ENCODE data around the gene POLR2I. TPM values are rescaled to one million over a fixed set of nuclear protein-coding genes. Genes with fewer than 3 reads are reported as not detected.

POLR2I gene
- total RNA-seq, 1 donor from 2014 or later, result 62.2 TPM

GRCh38 chr19:36099166-36099785, 15.4 kb downstream of the POLR2I start:
- DNase-seq (ENCODE audit: extremely low spot score, unreplicated experiment), result no peak
- Mint-ChIP-seq H3K9me3 (ENCODE audit: unreplicated experiment) (no peaks in the 10 kb centered on the region), H3K27ac (ENCODE audit: unreplicated experiment) (no peak overlapping the region), H3K27me3 (ENCODE audit: unreplicated experiment) (no peaks in the 10 kb centered on the region), H3K4me1 (ENCODE audit: unreplicated experiment) (no peaks in the 10 kb centered on the region), H3K36me3 (ENCODE audit: unreplicated experiment) (no peaks in the 10 kb centered on the region), H3K4me3 (ENCODE audit: unreplicated experiment) (no peak overlapping the region)
- TF ChIP-seq CTCF (IDR thresholded peaks at IDR 0.05), result no peak

- H3K9me3 Mint-ChIP-seq (ENCODE audit: unreplicated experiment), result no peaks in the 10 kb centered on the region
- DNase-seq (ENCODE audit: extremely low spot score, unreplicated experiment), result no peak
- no peak overlapping the region for H3K4me3 Mint-ChIP-seq (ENCODE audit: unreplicated experiment)
- H3K4me1 Mint-ChIP-seq (ENCODE audit: unreplicated experiment), result no peaks in the 10 kb centered on the region
- H3K27ac Mint-ChIP-seq (ENCODE audit: unreplicated experiment), result no peak overlapping the region
- no peaks in the 10 kb centered on the region for H3K27me3 Mint-ChIP-seq (ENCODE audit: unreplicated experiment)
- peaks cover 2% of the 10 kb centered on the region for H3K36me3 Mint-ChIP-seq (ENCODE audit: unreplicated experiment)
- no peak for TF ChIP-seq CTCF (IDR thresholded peaks at IDR 0.05)
These were observed 17.6 kb downstream of the POLR2I start for GRCh38 chr19:36097036-36097435.

- H3K36me3 Mint-ChIP-seq (ENCODE audit: unreplicated experiment), result peaks cover 2% of the 10 kb centered on the region
- H3K27ac Mint-ChIP-seq (ENCODE audit: unreplicated experiment), result no peak overlapping the region
- H3K9me3 Mint-ChIP-seq (ENCODE audit: unreplicated experiment), result no peaks in the 10 kb centered on the region
- H3K4me1 Mint-ChIP-seq (ENCODE audit: unreplicated experiment), result no peaks in the 10 kb centered on the region
- H3K27me3 Mint-ChIP-seq (ENCODE audit: unreplicated experiment), result no peaks in the 10 kb centered on the region
- TF ChIP-seq CTCF (IDR thresholded peaks at IDR 0.05), result no peak
- DNase-seq (ENCODE audit: extremely low spot score, unreplicated experiment), result no peak
- no peak overlapping the region for H3K4me3 Mint-ChIP-seq (ENCODE audit: unreplicated experiment)
These were observed 21.0 kb downstream of the POLR2I start for GRCh38 chr19:36093687-36094086.

GRCh38 chr19:36093146-36093662, 21.5 kb downstream of the POLR2I start:
- H3K4me3 Mint-ChIP-seq (ENCODE audit: unreplicated experiment), result no peak overlapping the region
- H3K36me3 Mint-ChIP-seq (ENCODE audit: unreplicated experiment), result peaks cover 2% of the 10 kb centered on the region
- H3K27me3 Mint-ChIP-seq (ENCODE audit: unreplicated experiment), result no peaks in the 10 kb centered on the region
- H3K27ac Mint-ChIP-seq (ENCODE audit: unreplicated experiment), result no peak overlapping the region
- no peaks in the 10 kb centered on the region for H3K9me3 Mint-ChIP-seq (ENCODE audit: unreplicated experiment)
- no peak for TF ChIP-seq CTCF (IDR thresholded peaks at IDR 0.05)
- H3K4me1 Mint-ChIP-seq (ENCODE audit: unreplicated experiment), result no peaks in the 10 kb centered on the region
- DNase-seq (ENCODE audit: extremely low spot score, unreplicated experiment), result no peak

GRCh38 chr19:36092566-36092965, 22.1 kb downstream of the POLR2I start:
- H3K4me3 Mint-ChIP-seq (ENCODE audit: unreplicated experiment), result no peak overlapping the region
- DNase-seq (ENCODE audit: extremely low spot score, unreplicated experiment), result no peak
- H3K27ac Mint-ChIP-seq (ENCODE audit: unreplicated experiment), result no peak overlapping the region
- H3K4me1 Mint-ChIP-seq (ENCODE audit: unreplicated experiment), result no peaks in the 10 kb centered on the region
- H3K36me3 Mint-ChIP-seq (ENCODE audit: unreplicated experiment), result peaks cover 5% of the 10 kb centered on the region
- TF ChIP-seq CTCF (IDR thresholded peaks at IDR 0.05), result no peak
- no peaks in the 10 kb centered on the region for H3K9me3 Mint-ChIP-seq (ENCODE audit: unreplicated experiment)
- H3K27me3 Mint-ChIP-seq (ENCODE audit: unreplicated experiment), result no peaks in the 10 kb centered on the region
